DMS53 treated with DMSO at 0.1 percent for 48 hours (cell line): ENCODE measurements around the gene ULK4.
"Not testable (repeated sequence)": the region's sequence is repeated elsewhere in the genome, so short reads cannot be mapped to it uniquely, and the experiment has no call there.

ENCODE experiments used
- DNase-seq: peaks from one replicate; lab custom pipeline; 2025; ENCODE audit not compliant: unreplicated experiment; lab: John Stamatoyannopoulos, UW

ULK4 gene

DNA sequence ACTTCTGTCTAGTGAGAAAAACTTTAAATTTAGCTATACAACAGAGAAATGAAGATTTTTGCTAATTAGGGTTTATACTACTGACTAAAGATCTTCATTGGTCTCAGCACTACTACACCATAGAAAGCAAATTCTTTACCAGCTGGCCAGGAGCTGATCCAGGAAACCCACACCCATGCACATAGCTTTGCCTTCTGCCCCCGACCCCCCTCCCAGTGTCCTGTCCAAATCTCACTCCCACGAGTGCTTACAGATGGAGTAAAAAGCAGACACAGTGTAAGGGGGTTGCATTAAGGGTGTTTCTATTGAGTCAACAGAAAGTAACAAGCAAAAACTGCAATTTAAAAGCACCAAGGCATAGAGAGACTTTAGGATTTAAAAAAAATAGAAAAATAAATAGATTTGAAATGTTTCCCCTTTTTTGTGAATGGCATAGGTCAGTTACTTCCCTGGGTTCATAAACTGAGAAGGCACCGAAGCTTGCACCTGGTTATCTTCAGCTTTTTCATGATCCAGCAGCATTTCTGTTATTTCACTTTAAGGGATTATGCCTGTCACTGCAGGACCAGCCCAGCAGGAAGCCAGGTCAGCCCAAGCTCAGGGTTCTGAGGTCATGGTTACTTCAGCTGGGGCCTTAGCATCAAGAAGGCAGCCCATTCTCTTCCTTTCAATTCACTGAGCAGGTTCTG is 638.3 kb downstream of the ULK4 start:
- no peak for DNase-seq

DNA sequence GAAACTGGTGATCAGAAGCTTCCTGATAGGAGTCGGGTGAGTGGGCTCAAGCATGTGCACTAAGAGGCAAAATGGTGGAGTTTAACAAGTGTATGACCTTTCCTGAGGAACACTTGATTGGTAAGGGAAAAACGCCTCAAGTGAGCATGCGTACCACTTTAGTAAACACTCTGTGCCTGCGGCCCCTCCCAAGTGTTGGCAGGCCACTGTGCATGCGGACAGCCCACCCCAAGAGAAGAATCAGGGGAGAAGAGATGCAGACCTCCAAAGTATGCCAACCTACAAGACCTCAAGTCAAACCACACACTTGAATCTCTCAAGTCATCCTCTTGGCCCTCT is 640.3 kb downstream of the ULK4 start:
- no peak for DNase-seq

DNA sequence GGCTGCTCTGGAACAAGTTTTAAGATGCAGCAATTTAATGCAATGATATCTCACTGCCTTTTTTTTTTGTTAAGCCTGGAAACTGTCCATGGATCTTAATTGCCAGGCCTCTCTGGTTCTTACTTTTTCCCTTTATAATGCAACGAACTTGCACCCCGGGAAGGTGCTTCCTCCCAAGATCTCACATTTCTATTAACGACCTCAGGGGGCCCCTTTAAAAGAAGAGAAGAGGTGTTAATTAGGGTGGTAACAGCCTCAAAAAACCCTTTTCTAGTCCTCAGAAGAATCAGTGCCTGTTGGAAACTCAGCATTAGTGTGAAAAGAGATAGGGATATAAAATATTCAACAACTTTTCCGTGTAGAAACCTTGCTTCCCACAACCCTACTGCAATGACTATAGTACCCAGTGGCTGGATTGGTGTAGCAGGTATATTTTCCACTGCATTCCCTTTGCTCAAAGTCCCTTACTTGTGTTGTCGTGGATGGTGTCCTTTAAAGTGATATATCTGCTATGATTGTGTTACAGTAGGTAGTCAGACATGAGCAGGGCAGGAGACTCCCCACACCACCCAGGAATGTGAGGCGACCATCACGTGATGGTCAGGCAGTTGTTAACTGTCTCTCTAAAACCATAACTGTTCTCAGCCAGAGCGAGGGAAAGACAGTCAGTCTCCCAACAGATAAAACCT is 640.8 kb downstream of the ULK4 start:
- no peak for DNase-seq

DNA sequence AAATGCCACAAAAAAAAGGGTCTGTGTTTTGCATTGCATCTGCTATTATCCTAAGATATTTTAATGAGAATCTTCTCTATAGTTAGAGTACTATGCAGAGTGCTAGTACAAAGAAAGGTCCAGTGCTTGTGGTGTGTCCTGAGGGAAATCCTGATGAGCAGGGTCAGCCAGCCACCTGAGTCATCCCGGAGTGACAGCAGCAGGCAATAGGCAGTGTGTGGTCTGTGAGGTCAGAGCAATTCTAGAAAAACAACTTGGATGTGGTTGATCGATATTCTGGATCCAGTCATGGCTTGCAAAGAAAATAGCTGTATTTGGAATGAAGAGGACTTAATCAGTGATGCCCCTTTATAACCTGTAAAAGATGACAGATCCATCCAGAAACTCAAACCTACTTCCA is 643.4 kb downstream of the ULK4 start:
- no peak for DNase-seq

DNA sequence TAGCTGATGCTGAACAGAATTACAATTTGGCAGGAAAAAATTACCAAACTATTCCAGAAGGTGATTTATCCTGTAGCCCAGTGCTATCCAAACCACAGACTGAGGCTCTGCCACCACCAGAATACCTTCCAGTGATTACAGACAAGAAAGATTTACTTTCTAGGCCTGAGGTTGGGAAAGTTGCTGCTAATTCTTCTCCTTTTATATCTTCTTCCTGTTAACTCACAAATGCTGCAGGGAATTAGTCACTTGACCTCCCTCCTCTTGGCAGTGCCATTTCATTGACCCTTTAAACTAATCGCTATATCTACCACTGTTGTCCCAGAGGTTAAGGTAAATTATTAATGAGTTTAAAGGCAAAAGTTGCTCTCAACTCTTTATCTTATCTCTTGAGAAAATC is 644.2 kb downstream of the ULK4 start:
- DNase-seq, result no peak

DNA sequence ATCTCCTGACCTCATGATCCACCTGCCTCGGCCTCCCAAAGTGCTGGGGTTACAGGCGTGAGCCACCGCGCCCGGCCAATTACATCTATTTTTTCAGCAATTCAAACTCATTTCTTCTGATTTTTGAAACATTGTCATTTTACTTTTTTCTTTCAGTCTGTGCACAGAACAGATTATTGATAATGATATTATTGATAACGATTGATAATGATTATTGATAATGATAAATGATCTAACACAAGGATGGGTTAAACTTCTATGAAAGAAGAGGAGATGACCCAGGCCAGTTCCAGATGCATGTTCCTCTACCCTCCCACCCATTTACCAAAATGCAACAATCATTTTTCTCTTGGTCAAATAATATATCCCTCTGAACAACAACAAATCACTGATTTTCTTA is 644.6 kb downstream of the ULK4 start:
- DNase-seq, result no peak

DNA sequence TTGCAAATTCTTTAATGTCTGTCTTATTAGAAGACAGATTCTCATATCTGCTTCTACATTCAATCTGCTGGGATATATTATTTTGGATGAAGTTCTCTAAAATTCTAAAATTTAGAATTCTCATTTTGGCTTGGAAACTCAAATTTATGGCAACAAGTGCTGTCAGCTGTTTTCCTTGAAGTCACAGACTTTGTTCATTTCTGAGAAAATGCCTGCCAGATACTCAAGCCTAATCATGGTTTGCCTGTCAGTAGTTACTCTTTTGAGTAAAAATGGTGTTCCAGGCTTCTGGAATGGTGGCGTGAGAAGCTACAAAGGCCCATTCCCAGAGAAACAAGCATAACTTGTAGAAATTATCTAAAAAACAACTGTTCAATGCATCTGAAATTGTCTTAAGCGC is 646.8 kb downstream of the ULK4 start:
- DNase-seq, result no peak

DNA sequence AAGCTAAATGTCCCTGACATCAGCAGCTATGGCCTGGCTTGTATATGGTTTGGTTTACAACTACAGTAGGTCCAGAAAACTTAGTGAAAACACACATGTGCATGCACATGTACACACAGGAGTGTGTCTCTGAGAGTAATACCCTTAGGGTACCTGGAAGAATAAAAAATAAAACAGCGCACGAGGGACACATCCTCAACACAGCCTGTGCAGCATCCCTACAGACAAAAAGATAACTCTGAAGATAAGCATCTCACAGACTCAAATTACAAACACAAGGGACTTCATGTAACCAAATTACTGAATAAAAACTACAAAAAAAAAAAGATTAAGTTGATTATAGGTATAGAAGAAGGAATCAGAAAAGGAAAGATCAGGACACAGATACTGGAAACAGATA is 653.8 kb downstream of the ULK4 start:
- DNase-seq, result no peak

DNA sequence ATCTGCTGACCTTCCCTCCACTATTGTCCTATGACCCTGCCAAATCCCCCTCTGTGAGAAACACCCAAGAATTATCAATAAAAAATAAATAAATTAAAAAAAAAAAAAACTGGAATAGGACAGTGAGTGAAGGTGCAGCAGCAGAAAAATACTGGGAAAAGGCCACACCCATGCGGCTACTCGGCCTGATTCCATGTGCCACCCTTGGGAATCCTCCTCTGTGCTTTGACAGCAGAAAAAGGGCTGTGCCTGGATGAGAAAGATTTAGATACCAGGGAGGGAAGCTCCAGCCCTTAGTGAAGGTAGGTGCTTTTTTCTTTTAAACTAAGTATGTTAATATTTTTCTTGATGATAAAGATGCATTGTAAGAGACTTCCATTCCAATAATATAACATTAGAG is 654.8 kb downstream of the ULK4 start:
- DNase-seq, result no peak

DNA sequence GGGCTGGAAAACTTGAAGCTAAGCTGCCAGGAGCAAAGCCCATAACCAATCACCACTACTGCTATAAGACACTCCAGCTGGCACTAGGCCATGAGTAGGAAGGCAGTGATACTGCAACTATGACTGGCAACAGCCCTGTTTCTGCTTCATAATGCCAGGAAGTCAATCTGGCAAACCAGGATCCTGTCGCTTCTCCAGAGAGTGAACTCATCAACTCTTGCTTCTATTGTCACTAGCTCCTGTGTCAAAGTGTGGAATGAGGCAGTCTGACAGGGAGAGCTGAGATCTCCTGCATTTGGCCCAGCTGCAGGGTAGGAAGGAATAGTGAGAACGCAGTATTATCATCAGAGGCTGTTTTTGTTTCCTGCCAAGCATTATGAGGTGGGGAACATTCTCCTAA is 657.3 kb downstream of the ULK4 start:
- DNase-seq, result no peak

DNA sequence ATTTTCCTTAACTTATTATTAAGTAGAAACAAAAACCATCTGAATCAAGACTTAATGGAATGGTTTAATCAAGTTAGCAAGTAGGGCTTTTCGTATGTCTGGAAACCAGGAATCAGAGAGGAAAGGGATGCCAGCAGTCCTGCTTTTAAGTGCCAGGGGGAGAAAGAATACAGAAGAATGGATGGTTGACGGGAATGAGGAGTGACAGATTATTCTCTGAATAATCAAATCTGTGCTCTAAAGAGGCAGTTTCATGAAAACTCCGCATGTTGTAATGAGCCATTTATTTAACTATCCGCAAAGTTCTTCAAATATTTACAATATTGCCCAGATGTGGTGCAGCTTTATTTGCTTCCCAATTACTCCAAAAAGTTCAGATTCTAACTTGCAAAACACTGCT is 659.6 kb downstream of the ULK4 start:
- no peak for DNase-seq

DNA sequence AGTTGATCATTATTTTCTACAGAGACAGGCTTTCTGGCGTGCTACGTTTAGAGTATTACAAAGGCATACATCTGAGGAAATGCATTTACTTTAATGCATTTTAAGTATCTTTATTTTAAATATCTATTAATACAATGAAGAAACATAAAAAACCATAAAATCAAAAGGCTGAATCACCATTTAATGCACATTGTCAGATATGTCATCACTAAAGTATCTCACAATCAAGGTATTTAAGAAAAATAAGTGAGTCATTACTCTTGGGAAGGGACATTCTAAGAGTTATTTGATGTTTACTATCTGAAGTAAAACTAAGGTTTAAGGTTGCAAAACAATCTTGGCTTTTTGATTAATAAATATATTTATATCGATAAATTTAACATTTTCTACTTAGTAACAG is 660.4 kb downstream of the ULK4 start:
- no peak for DNase-seq

DNA sequence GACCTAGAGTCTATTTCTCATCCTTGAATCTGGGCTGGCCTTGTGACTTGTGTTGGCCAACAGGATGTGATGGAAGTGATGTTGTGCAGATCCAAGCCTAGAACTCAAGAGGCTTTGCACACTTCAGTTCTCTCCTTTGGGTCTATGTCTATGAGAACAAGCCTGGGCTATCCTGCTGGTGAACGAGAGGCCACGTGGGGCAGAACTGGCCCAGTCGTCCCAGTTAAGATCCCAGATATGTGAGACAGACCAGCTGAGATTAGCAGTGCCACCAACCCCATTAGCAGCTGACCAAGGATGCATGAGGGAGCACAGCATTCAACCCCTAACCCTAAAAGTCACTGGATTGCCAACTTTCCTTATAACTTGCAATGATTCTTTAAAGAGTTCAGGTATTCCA is 662.9 kb downstream of the ULK4 start:
- no peak for DNase-seq

DNA sequence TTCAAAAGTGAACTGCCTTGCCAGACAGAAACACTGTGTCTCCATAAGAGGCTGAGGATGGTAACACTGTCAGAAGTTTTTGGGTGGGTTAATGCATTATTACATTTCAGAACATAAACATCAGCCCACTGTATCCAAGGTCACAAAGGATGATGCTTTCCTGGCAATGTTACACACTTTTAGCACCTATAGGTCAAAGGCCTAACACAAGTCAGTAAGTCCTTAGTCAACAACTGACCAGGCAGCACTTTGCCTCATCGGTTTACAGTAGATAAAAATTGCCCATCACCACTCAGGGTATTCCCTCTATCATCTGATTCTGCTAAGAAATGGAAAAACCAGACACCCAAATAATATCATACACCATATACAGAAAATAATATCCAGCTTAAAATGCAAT is 664.2 kb downstream of the ULK4 start:
- no peak for DNase-seq

DNA sequence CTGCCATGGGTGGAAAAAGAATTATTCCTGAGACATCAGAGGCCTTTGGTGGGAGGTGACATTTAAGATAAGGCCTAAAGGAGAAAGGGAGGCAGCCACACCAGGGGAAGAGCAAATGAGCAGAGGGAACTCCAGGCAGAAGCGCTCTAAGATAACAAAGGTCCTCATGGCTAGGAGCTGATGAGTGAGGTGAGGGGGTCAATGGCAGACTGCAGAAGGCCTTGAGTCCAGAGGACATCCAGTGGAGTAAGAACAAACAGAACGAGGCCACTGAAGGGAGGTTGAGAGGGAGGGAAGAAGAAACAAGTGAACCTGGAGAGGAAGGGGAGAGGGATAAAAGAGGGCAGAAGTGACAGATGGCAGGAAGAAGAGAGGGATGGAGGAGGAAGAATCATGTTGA is 665.3 kb downstream of the ULK4 start:
- no peak for DNase-seq

DNA sequence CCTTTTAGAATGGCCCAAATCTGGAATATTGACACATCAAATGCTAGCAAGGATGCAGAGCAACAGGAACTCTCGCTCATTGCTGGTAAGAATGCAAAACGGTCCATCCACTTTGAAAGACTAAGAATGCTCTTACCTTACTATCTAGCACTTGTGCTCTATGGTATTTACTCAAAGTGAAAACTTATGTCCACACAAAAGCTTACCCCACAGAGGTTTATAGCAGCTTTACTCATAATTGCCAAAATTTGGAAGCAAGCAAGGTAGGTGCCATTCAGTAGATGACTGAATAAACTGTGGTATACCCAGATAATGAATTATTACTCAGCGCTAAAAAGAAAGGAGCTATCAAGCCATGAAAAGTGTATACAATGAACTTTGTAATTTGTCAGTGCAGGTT is 666.2 kb downstream of the ULK4 start:
- DNase-seq, result no peak

DNA sequence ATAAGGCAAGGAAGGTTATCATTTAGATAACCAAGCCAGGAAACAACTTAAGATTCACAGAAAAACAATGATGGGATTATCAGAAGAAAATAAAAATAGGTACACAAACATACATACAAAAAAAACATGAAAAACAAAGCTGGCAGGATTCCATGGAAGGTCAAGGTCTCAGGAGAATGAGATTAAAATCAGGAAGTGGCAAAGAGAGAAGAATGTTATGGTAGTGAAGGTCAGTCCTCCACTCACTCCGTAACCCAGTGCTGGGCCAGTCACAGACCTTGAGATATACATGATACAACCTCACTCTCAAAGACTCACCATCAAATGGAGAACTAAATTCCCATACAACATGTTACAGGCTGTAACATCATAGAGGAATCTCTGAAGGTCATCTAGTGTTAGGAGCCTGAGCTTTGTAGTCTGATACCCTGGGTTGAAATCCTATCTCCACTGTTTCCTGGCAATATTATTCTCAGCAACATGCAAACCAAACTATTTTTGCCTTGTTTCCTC is 668.7 kb downstream of the ULK4 start:
- no peak for DNase-seq

DNA sequence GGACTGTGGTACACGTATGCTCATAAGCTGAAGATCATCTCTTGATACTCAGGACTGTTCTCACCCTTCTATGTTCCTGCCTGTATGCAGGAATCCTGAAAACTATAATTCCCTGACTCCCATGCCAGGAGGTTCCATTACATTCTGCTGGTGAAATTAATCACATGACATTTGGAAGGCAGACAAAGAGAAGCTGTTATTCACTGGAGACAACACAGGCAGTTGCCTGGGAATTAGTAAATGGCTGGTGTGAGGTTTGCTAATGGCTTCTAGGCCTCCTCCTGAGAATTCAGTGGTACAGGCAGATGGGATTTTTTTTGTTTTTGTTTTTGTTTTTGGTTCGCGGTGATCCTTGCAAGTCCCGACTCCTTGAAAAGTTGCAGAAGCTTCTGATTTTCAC is 671.2 kb downstream of the ULK4 start:
- no peak for DNase-seq

DNA sequence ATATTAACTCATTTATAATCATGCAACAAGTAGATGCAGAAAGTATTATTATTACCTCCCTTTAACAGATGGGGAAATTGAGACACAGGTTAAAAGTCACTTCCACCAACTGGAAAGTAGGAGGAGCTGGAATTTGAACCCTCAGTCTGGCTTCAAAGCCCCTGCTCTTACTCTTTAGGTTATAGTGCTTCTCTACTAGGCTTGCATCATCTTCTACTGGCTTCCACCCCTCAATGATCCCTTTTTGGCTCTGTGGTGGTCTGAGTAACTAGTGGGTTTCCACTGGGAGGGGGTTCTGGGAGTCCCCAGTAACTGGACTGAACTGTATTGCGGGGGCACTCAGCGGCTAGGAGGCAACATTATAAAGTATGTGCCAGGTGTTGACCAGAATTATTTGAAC is 671.6 kb downstream of the ULK4 start:
- DNase-seq, result no peak

DNA sequence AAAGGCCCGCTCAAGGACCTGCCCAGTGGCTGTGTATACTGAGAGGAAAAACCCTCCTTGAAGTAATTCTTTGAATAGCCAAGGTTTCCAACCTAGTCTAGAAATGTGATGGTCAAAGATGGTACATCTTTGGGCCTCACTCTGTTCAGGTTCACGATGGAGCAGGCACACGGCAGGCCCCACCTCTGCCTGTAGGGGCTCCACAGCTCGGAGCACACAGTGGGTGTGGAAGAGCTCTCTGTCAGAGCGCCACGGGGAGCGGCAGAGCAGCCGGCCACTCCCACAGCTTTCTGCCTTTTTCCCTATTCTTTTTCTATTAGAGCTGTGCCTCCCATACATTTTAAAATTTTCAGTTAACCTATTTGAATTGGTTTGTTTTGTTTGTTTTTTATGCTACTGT is 673.1 kb downstream of the ULK4 start:
- no peak for DNase-seq

DNA sequence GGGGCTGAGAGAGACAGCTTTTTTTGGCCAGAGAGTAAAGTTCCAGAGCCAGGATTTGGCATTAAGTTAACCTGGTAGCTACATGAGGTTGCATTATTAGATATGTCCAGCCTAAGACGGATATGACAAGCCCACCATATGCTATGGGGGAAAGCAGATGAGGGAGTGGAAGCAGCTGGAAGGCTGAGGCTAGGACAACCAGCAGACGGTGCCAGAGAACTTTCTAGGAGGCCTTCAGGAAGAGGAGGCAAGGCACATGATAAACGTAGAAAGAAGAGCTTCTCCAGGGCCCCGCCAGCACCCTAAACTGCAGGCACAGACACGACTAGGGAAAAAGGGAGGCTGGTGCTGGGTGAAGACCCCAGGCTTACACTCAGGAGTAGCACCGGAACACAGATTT is 675.6 kb downstream of the ULK4 start:
- no peak for DNase-seq

DNA sequence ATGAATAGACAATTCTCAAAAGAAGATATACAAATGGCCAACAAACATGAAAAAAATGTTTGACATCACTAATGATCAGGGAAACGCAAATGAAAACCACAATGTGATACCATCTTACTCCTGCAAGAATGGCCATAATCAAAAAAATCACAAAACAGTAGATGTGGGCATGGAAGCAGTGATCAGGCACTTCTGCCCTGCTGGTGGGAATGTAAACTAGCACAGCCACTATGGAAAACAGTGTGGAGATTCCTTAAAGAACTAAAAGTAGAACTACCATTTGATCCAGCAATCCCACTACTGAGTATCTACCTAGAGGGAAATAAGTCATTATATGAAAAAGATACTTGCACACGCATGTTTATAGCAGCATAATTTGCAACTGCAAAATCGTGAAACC is 677.0 kb downstream of the ULK4 start:
- DNase-seq, result not testable (repeated sequence)
